Progenitor cell of endocrine pancreas (in vitro differentiated cells): ENCODE data around the gene MMP11. TPM values are rescaled to one million over a fixed set of nuclear protein-coding genes. Genes with fewer than 3 reads are reported as not detected.
A peak's percentile ranks its signal among the peaks of the same experiment; 100 is the strongest.
"Not testable (repeated sequence)": the region's sequence is repeated elsewhere in the genome, so short reads cannot be mapped to it uniquely, and the experiment has no call there.

Experiments
- DNase-seq: peaks from one replicate; pipeline ENCODE4 v3.0.0; 2021; ENCODE audit warnings: low spot score; ENCODE audit not compliant: unreplicated experiment
- H3K27ac Mint-ChIP-seq: 2 replicates; pipeline ENCODE4 v1.8.0; 2021; ENCODE audit warnings: mild to moderate bottlenecking, moderate library complexity, mixed read lengths
- H3K27me3 Mint-ChIP-seq: 2 replicates; pipeline ENCODE4 v1.8.0; 2021; ENCODE audit warnings: mixed read lengths
- H3K36me3 Mint-ChIP-seq: 2 replicates; pipeline ENCODE4 v1.8.0; 2022; ENCODE audit warnings: mixed read lengths; ENCODE audit not compliant: insufficient read depth
- H3K4me1 Mint-ChIP-seq: 2 replicates; pipeline ENCODE4 v1.8.0; 2021; ENCODE audit warnings: low read depth, mixed read lengths
- H3K4me3 Mint-ChIP-seq: 2 replicates; pipeline ENCODE4 v1.8.0; 2021; ENCODE audit warnings: low read depth, mild to moderate bottlenecking, moderate library complexity, mixed read lengths
- H3K9me3 Mint-ChIP-seq: 2 replicates; pipeline ENCODE4 v1.8.0; 2021; ENCODE audit warnings: low read depth, mixed read lengths
- CTCF ChIP-seq: fragments of 200-600 bp; sonication (generic); IDR thresholded peaks from one replicate; pipeline ENCODE4 v1.5.0; 2021; ENCODE audit warnings: antibody characterized with exemption, mild to moderate bottlenecking; ENCODE audit not compliant: unreplicated experiment
- long read RNA-seq: library from polyadenylated mRNA; unstranded; transcript quantifications from one replicate; pipeline ENCODE4 v2.0.0, GENCODE V29; 2020
- total RNA-seq: library from RNA; stranded (reverse); gene quantifications from 2 replicates; pipeline ENCODE4 v1.2.1, GENCODE V29; 2021

Gene MMP11
- total RNA-seq: 41.6 and 50.2 TPM in 2 replicates
- long read RNA-seq, transcript MMP11-201 (8 exons, 2,291 nt): major isoform, 7 of 20 reads
- long read RNA-seq, partial matches to known transcripts: 10 of 20 reads
- long read RNA-seq, other reads (novel, unspliced or antisense): 3 of 20 reads

GRCh38 chr22:23772649-23773473 lies at the start of gene MMP11:
Gene MMP11, plus strand, starts transcription at chr22:23772849. Its CDS starts 22 bp downstream, at chr22:23772871.
- H3K4me3 Mint-ChIP-seq: peak within 1 kb of the TSS; percentile 77
- H3K9me3 Mint-ChIP-seq: no peaks in the 10 kb centered on the region
- H3K27me3 Mint-ChIP-seq: no peaks in the 10 kb centered on the region
- peak within 1 kb of the TSS; percentile 86 for H3K27ac Mint-ChIP-seq
- TF ChIP-seq CTCF: peak; percentile 27
- DNase-seq: peak; percentile 55
- H3K4me1 Mint-ChIP-seq: peaks cover 20% of the 10 kb centered on the region
- no peaks in the 10 kb centered on the region for H3K36me3 Mint-ChIP-seq

GRCh38 chr22:23728108-23728507 lies 44.5 kb upstream of the MMP11 start:
- H3K4me3 Mint-ChIP-seq, H3K4me1 Mint-ChIP-seq: not testable (repeated sequence)

GRCh38 chr22:23737696-23738095 lies 35.0 kb upstream of the MMP11 start:
- no peak overlapping the region for H3K27ac Mint-ChIP-seq
- H3K4me3 Mint-ChIP-seq: no peak overlapping the region
- no peaks in the 10 kb centered on the region for H3K27me3 Mint-ChIP-seq
- DNase-seq: no peak
- H3K4me1 Mint-ChIP-seq: no peaks in the 10 kb centered on the region
- no peaks in the 10 kb centered on the region for H3K9me3 Mint-ChIP-seq
- no peak for TF ChIP-seq CTCF
- peaks cover 2% of the 10 kb centered on the region for H3K36me3 Mint-ChIP-seq

More at GRCh38 chr22:23728108-23728507, 44.5 kb upstream of the MMP11 start:
- DNase-seq, H3K9me3 Mint-ChIP-seq, H3K27ac Mint-ChIP-seq, H3K27me3 Mint-ChIP-seq, H3K36me3 Mint-ChIP-seq: not testable (repeated sequence)

GRCh38 chr22:23742505-23743264 lies 30.0 kb upstream of the MMP11 start:
- peaks cover 24% of the 10 kb centered on the region for H3K36me3 Mint-ChIP-seq
- H3K4me1 Mint-ChIP-seq: peaks cover 11% of the 10 kb centered on the region
- H3K27ac Mint-ChIP-seq: no peak overlapping the region
- no peak overlapping the region for H3K4me3 Mint-ChIP-seq
- TF ChIP-seq CTCF: no peak
- no peak for DNase-seq
- no peaks in the 10 kb centered on the region for H3K27me3 Mint-ChIP-seq
- peaks cover 8% of the 10 kb centered on the region for H3K9me3 Mint-ChIP-seq

GRCh38 chr22:23743303-23743705 lies 29.3 kb upstream of the MMP11 start:
- peaks cover 24% of the 10 kb centered on the region for H3K36me3 Mint-ChIP-seq
- no peak for DNase-seq
- TF ChIP-seq CTCF: no peak
- H3K27ac Mint-ChIP-seq: no peak overlapping the region
- H3K9me3 Mint-ChIP-seq: peaks cover 8% of the 10 kb centered on the region
- no peaks in the 10 kb centered on the region for H3K27me3 Mint-ChIP-seq
- no peak overlapping the region for H3K4me3 Mint-ChIP-seq
- H3K4me1 Mint-ChIP-seq: peaks cover 11% of the 10 kb centered on the region
